Spleen (tissue), 11 donors: Measurements from ENCODE around the gene RPS6KC1. TPM values are rescaled to one million over a fixed set of nuclear protein-coding genes. Genes with fewer than 3 reads are reported as not detected.

Experiments used
- DNase-seq: peaks from one replicate; pipeline ENCODE4 v3.0.0-alpha.2; 2020
- H3K27ac ChIP-seq, 8 donors: fragments of 200-600 bp; sonication (generic) in 7 of 8; 1 replicate in 4 of 8; 2 replicates in 4 of 8; pipeline versions ENCODE4 v1.5.0 to v1.8.0; 2016 to 2021; ENCODE audit warnings: inconsistent platforms in 4 of 8, mild to moderate bottlenecking in 4 of 8, moderate library complexity in 1 of 8
- H3K27me3 ChIP-seq, 7 donors: fragments of 200-600 bp; sonication (generic) in 6 of 7; replicated peaks in 1 of 7; 1 replicate in 4 of 7; 2 replicates in 3 of 7; pipeline versions ENCODE4 v1.5.0 to v1.8.0; 2016 to 2021; ENCODE audit warnings: inconsistent platforms in 3 of 7, mild to moderate bottlenecking in 1 of 7
- H3K36me3 ChIP-seq, 6 donors: fragments of 200-600 bp; sonication (generic) in 5 of 6; 1 replicate in 4 of 6; 2 replicates in 2 of 6; pipeline versions ENCODE4 v1.5.0 to v1.8.0; 2016 to 2021; ENCODE audit warnings: inconsistent platforms in 2 of 6
- H3K4me1 ChIP-seq, 6 donors: fragments of 200-600 bp; sonication (generic) in 5 of 6; 1 replicate in 3 of 6; 2 replicates in 3 of 6; pipeline versions ENCODE4 v1.5.0 to v1.8.0; 2016 to 2021; ENCODE audit warnings: inconsistent platforms in 3 of 6
- H3K4me3 ChIP-seq, 8 donors: fragments of 200-600 bp; sonication (generic) in 7 of 8; 1 replicate in 4 of 8; 2 replicates in 4 of 8; pipeline versions ENCODE4 v1.5.0 to v1.8.0; 2016 to 2021; ENCODE audit warnings: inconsistent platforms in 4 of 8, mild to moderate bottlenecking in 4 of 8, moderate library complexity in 2 of 8
- H3K9me3 ChIP-seq, 8 donors: fragments of 200-600 bp; sonication (generic) in 7 of 8; 1 replicate in 4 of 8; 2 replicates in 4 of 8; pipeline versions ENCODE4 v1.5.0 to v1.8.0; 2016 to 2021; ENCODE audit warnings: inconsistent platforms in 4 of 8
- CTCF ChIP-seq, 11 experiments: fragments of 200-600 bp in 7 of 11; fragments of 450-650 bp in 4 of 11; sonication (generic) in 4 of 11; IDR thresholded peaks in 8 of 11; conservative IDR thresholded peaks in 3 of 11; 1 replicate in 7 of 11; 2 replicates in 4 of 11; pipeline versions ENCODE4 v1.4.0 to v1.8.0; 2016 to 2021; ENCODE audit warnings: antibody characterized with exemption in 11 of 11, inconsistent platforms in 4 of 11, mild to moderate bottlenecking in 1 of 11
- POLR2A ChIP-seq, 3 donors: fragments of 450-650 bp; IDR thresholded peaks; one replicate each; pipeline ENCODE4 v1.5.1; 2017; ENCODE audit warnings: antibody characterized with exemption in 3 of 3, mild to moderate bottlenecking in 1 of 3
- POLR2AphosphoS5 ChIP-seq, 3 donors: sonication (generic); formaldehyde crosslinking; IDR thresholded peaks; one replicate each; pipeline ENCODE4 v1.5.1; 2017; ENCODE audit warnings: antibody characterized with exemption in 3 of 3
- WGBS, 5 donors: extraction: QIAGEN DNeasy Blood & Tissue Kit in 3 of 5; methylation state at CpG; one replicate each; pipeline versions ENCODE4 v1.1.5 to v1.1.7; 2013 to 2018; 5-methylcytosine and 5-hydroxymethylcytosine counted together
- intact Hi-C: fragments of 100-400 bp; cut with DNase I; formaldehyde crosslinking; loops from one replicate; pipeline ENCODE4 v1.15.0; 2023; ENCODE audit warnings: low total_unique reads
- polyA plus RNA-seq, 3 donors: library from polyadenylated mRNA; stranded (reverse); fragments of 200-250 nt; gene quantifications; one replicate each; pipeline ENCODE4 v1.2.1, GENCODE V29; 2013
- total RNA-seq, 7 donors: library from RNA; depleted of rRNA in 3 of 7; stranded (reverse); fragments of >200 nt in 3 of 7; fragmentation: NEBNext Ultra II Directional in 4 of 7; extraction: Animal tissue kit (Norgen Biotek cat#: 25700) in 4 of 7; gene quantifications; one replicate each; pipeline versions ENCODE4 v1.1.0 to v1.2.1, GENCODE V29; 2016 to 2021
- donor health status: healthy with polysubstance abuse.
- donor health status: DM: no; HTN: no; CAD: no; lungs with moderate emphysema.
- donor health status: DM: no; HTN: no; CAD: no.
- donor health status: Bipolar disorder and iron deficiency.
- donor health status: healthy.
- donor health status: DM: no; HTN: no; CAD: no.
- donor health status: DM: yes; HTN: yes; CAD: no.

RPS6KC1 gene
- total and polyA plus RNA-seq, 10 donors, result 2.8 to 33.5 (median 22.9) TPM

- Histone ChIP-seq H3K4me1 (no peaks in the 10 kb centered on the region), H3K9me3 (no peaks in the 10 kb centered on the region), H3K27me3 (no peaks in the 10 kb centered on the region), H3K4me3 (no peak overlapping the region), H3K36me3 (no peaks in the 10 kb centered on the region), H3K27ac (no peak overlapping the region)
- WGBS, 5 donors, result 75 to 84% (median 82%) methylated on average over 3 of the region's 3 CpGs
- TF ChIP-seq POLR2AphosphoS5 (IDR thresholded peaks at IDR 0.05) (no peak), POLR2A (IDR thresholded peaks at IDR 0.05) (no peak), CTCF (IDR thresholded peaks at IDR 0.05 in 8 of 11, conservative IDR thresholded peaks at IDR 0.05 in 3 of 11) (no peak)
- intact Hi-C loops, result no loop called here
- DNase-seq, result no peak
These were observed 205.5 kb downstream of the RPS6KC1 start for GRCh38 chr1:213256438-213257087.

DNA sequence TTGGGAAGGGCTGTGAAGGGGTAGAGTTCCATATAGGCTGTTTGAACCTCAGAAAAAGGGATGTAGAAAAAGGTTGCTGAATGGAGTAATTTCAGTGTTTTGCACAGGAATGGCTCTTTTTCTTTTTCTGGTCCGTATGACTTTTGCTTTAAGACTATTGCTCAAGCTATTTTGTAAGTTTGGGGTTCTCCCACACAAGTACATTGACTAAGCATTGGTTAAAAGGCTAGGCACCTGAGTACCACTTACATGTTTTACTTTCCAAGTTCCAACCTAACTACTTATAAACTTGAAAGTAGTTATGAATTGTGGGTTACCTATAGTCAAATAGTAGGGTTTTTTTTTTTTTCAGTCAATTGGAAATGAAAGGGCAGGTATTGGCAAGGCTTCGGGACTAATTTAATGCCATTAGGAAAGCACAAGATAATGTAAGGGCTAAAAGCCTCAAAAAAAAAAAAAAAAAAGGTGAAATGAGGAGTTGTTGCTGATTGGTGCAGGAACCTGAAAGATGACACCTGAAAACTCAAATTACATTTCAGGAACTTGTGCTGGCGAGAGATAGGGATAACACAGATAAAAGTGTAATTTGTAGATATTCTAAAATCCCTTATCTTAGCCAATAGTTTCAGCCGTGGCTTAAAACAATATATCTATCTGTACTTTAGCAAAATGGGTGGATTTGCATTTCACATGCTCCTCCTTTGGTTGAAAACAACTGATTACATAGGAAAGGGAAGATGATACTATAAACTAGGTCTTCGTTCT lies 209.5 kb downstream of the RPS6KC1 start:
- intact Hi-C loops, result no loop called here
- WGBS, 5 donors, result 82 to 91% (median 85%) methylated on average over 5 of the region's 5 CpGs
- H3K36me3 ChIP-seq, result peaks cover 0 to 24% (median 3%) of the 10 kb centered on the region in 6 donors
- H3K27me3 ChIP-seq, result no peaks in the 10 kb centered on the region
- H3K27ac ChIP-seq, result no peak overlapping the region
- no peaks in the 10 kb centered on the region for H3K9me3 ChIP-seq
- TF ChIP-seq POLR2AphosphoS5 (IDR thresholded peaks at IDR 0.05), result no peak
- TF ChIP-seq CTCF (IDR thresholded peaks at IDR 0.05 in 8 of 11, conservative IDR thresholded peaks at IDR 0.05 in 3 of 11), result no peak
- TF ChIP-seq POLR2A (IDR thresholded peaks at IDR 0.05), result no peak
- no peaks in the 10 kb centered on the region for H3K4me1 ChIP-seq
- H3K4me3 ChIP-seq, result no peak overlapping the region
- DNase-seq, result no peak

DNA sequence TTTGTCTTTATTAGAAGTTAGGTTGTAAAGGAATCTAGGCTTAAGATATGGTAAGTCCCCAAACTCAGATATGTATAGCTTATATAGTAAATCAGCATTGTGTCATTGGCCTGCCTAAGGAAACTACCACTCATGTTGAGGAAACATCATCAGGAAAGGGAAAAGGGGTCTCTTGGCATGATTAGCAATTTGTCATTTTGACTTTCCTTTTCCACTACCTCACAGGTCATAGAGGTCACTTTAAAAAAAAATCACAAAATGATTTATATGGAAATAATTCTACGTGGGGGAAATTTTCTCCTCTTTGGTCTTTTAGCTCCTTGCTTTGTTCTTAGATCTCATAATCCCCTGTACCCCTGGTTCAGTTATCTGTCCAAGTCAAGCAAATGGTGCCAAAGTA lies 213.5 kb downstream of the RPS6KC1 start:
- H3K9me3 ChIP-seq, result peaks cover 0 to 22% (median 16%) of the 10 kb centered on the region in 8 donors
- intact Hi-C loops, result no loop called here
- no peaks in the 10 kb centered on the region for H3K4me1 ChIP-seq
- H3K27ac ChIP-seq, result peak overlapping the region in 2 of 8 donors; percentile 17 to 19
- peaks cover 0 to 37% (median 3%) of the 10 kb centered on the region in 6 donors for H3K36me3 ChIP-seq
- WGBS, 5 donors, result 71 to 92% (median 79%) methylated on average over 1 of the region's 1 CpG
- no peak overlapping the region for H3K4me3 ChIP-seq
- H3K27me3 ChIP-seq, result no peaks in the 10 kb centered on the region
- DNase-seq, result no peak
- TF ChIP-seq POLR2AphosphoS5 (IDR thresholded peaks at IDR 0.05) (no peak), POLR2A (IDR thresholded peaks at IDR 0.05) (no peak), CTCF (IDR thresholded peaks at IDR 0.05 in 8 of 11, conservative IDR thresholded peaks at IDR 0.05 in 3 of 11) (no peak)
